ENCODE measurements around the gene TRAF2.
"Not testable (repeated sequence)": the region's sequence is repeated elsewhere in the genome, so short reads cannot be mapped to it uniquely, and the experiment has no call there.

Gene TRAF2

GRCh38 chr9:136843801-136844740 lies 42.2 kb upstream of the TRAF2 start:
- not testable (repeated sequence) for H3K4me3 ChIP-seq (ENCODE audit: low read depth, low read length); H3K27ac ChIP-seq; H3K27me3 ChIP-seq (ENCODE audit: insufficient read depth, low read depth, severe bottlenecking); H3K9me3 ChIP-seq (ENCODE audit: severe bottlenecking)
- DNase-seq, result peak; percentile 67
- H3K36me3 ChIP-seq, result peaks cover 17% of the 10 kb centered on the region
- TF ChIP-seq, protein P1, sequence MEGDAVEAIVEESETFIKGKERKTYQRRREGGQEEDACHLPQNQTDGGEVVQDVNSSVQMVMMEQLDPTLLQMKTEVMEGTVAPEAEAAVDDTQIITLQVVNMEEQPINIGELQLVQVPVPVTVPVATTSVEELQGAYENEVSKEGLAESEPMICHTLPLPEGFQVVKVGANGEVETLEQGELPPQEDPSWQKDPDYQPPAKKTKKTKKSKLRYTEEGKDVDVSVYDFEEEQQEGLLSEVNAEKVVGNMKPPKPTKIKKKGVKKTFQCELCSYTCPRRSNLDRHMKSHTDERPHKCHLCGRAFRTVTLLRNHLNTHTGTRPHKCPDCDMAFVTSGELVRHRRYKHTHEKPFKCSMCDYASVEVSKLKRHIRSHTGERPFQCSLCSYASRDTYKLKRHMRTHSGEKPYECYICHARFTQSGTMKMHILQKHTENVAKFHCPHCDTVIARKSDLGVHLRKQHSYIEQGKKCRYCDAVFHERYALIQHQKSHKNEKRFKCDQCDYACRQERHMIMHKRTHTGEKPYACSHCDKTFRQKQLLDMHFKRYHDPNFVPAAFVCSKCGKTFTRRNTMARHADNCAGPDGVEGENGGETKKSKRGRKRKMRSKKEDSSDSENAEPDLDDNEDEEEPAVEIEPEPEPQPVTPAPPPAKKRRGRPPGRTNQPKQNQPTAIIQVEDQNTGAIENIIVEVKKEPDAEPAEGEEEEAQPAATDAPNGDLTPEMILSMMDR (IDR thresholded peaks at IDR 0.05; ENCODE audit: low read depth, low read length), result peak; percentile 34; the same call in 1 of the 2 replicates

- TF ChIP-seq, protein P1 (IDR thresholded peaks at IDR 0.05; ENCODE audit: low read depth, low read length), result no peak
- DNase-seq, result no peak
Observed at GRCh38 chr9:136844761-136845464, 41.4 kb upstream of the TRAF2 start.

GRCh38 chr9:136845465-136846260 lies 40.7 kb upstream of the TRAF2 start:
- Histone ChIP-seq H3K9me3 (ENCODE audit: severe bottlenecking) (no peaks in the 10 kb centered on the region), H3K27ac (no peak overlapping the region), H3K4me3 (ENCODE audit: low read depth, low read length) (no peak overlapping the region), H3K27me3 (ENCODE audit: insufficient read depth, low read depth, severe bottlenecking) (no peaks in the 10 kb centered on the region), H3K36me3 (peaks cover 13% of the 10 kb centered on the region)
- TF ChIP-seq, protein P1 (IDR thresholded peaks at IDR 0.05; ENCODE audit: low read depth, low read length), result no peak
- no peak for DNase-seq

More at GRCh38 chr9:136844761-136845464, 41.4 kb upstream of the TRAF2 start:
- Histone ChIP-seq H3K27me3 (ENCODE audit: insufficient read depth, low read depth, severe bottlenecking) (no peaks in the 10 kb centered on the region), H3K4me3 (ENCODE audit: low read depth, low read length) (no peak overlapping the region), H3K9me3 (ENCODE audit: severe bottlenecking) (no peaks in the 10 kb centered on the region), H3K27ac (no peak overlapping the region), H3K36me3 (peaks cover 12% of the 10 kb centered on the region)

DNA sequence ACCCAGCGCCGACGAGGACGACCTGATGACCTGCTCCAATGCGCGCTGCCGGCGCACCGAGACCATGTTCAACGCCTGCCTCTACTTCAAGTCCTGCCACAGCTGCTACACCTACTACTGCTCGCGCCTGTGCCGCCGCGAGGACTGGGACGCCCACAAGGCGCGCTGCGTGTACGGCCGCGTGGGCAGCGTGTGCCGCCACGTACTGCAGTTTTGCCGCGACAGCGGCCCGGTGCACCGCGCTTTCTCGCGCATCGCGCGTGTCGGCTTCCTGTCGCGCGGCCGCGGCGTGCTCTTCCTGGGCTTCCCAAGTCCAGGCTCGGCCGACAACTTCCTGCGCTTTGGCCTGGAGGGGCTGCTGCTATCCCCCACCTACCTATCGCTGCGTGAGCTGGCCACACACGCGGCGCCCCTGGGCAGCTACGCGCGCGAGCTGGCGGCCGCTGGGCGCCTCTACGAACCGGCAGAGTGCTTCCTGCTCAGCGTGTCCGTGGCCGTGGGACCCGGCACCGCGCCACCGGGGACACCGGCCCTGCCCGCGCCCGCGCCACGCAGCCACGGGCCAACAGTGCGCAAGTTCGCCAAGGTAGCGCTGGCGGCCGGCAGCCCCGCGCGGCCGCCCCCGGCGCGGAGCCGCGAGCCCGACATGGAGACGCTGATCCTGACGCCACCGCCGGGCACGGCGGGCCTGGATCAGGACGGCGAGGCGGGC lies 39.8 kb upstream of the TRAF2 start:
- no peak for DNase-seq
- Histone ChIP-seq H3K36me3 (peaks cover 22% of the 10 kb centered on the region), H3K27me3 (ENCODE audit: insufficient read depth, low read depth, severe bottlenecking) (no peaks in the 10 kb centered on the region), H3K27ac (no peak overlapping the region), H3K4me3 (ENCODE audit: low read depth, low read length) (no peak overlapping the region), H3K9me3 (ENCODE audit: severe bottlenecking) (no peaks in the 10 kb centered on the region)
- TF ChIP-seq, protein P1 (IDR thresholded peaks at IDR 0.05; ENCODE audit: low read depth, low read length), result no peak

Data from WERI-Rb-1 (cell line).